GM21528 (cell line): Measurements from ENCODE around the gene MIGA2.
"Not testable (repeated sequence)": the region's sequence is repeated elsewhere in the genome, so short reads cannot be mapped to it uniquely, and the experiment has no call there.

Source experiments
- ATAC-seq: cut with Tn5 transposase; IDR thresholded peaks from one replicate; pipeline ENCODE4 v1.9.1; 2021; ENCODE audit warnings: mild to moderate bottlenecking, moderate library complexity; ENCODE audit not compliant: unreplicated experiment, low FRiP score

MIGA2 gene

GRCh38 chr9:129112526-129112925, 76.1 kb downstream of the MIGA2 start:
- ATAC-seq: not testable (repeated sequence)

- ATAC-seq: no peak
These were observed 77.3 kb downstream of the MIGA2 start for GRCh38 chr9:129113645-129114304.

- ATAC-seq: no peak
These were observed 82.4 kb downstream of the MIGA2 start for GRCh38 chr9:129118799-129119198.

GRCh38 chr9:129121483-129121882, 85.1 kb downstream of the MIGA2 start:
- no peak for ATAC-seq
